Liver (tissue), 9 donors: ENCODE measurements around the gene PRSS38. TPM values are rescaled to one million over a fixed set of nuclear protein-coding genes. Genes with fewer than 3 reads are reported as not detected.

ENCODE experiments used
- DNase-seq: peaks from one replicate; pipeline ENCODE4 v3.0.0-alpha.2; 2017; ENCODE audit warnings: low spot score
- H3K27ac ChIP-seq, 2 donors: one replicate each; pipeline ENCODE4 v1.7.0; 2013; ENCODE audit warnings: inconsistent platforms in 2 of 2, low read length in 2 of 2, control low read depth in 1 of 2, low read depth in 1 of 2, mild to moderate bottlenecking in 1 of 2
- H3K27me3 ChIP-seq, 4 donors: one replicate each; pipeline versions ENCODE4 v1.6.1 to v1.7.0; 2013; ENCODE audit warnings: low read length in 3 of 4, inconsistent platforms in 1 of 4, mild to moderate bottlenecking in 1 of 4, moderate library complexity in 1 of 4; ENCODE audit not compliant: control insufficient read depth in 4 of 4, insufficient read depth in 4 of 4
- H3K36me3 ChIP-seq, 4 donors: one replicate each; pipeline versions ENCODE4 v1.6.1 to v1.7.0; 2013; ENCODE audit warnings: low read length in 3 of 4, mild to moderate bottlenecking in 3 of 4, low read depth in 1 of 4, moderate library complexity in 1 of 4; ENCODE audit not compliant: control insufficient read depth in 4 of 4, insufficient read depth in 3 of 4
- H3K4me1 ChIP-seq, 4 donors: one replicate each; pipeline versions ENCODE4 v1.6.1 to v1.7.0; 2013; ENCODE audit warnings: low read length in 3 of 4, mild to moderate bottlenecking in 3 of 4, moderate library complexity in 1 of 4; ENCODE audit not compliant: control insufficient read depth in 4 of 4, insufficient read depth in 4 of 4
- H3K4me3 ChIP-seq, 3 donors: one replicate each; pipeline versions ENCODE4 v1.6.1 to v1.7.0; 2013; ENCODE audit warnings: low read length in 3 of 3, control low read depth in 1 of 3, low read depth in 1 of 3, mild to moderate bottlenecking in 1 of 3
- H3K9ac ChIP-seq, 2 donors: one replicate each; pipeline ENCODE4 v1.7.0; 2013; ENCODE audit warnings: low read length in 2 of 2, mild to moderate bottlenecking in 2 of 2, moderate library complexity in 2 of 2, control low read depth in 1 of 2, low read depth in 1 of 2
- H3K9me3 ChIP-seq, 4 donors: one replicate each; pipeline versions ENCODE4 v1.6.1 to v1.7.0; 2013; ENCODE audit warnings: low read length in 3 of 4; ENCODE audit not compliant: control insufficient read depth in 4 of 4
- CTCF ChIP-seq: fragments of 150-350 bp; IDR thresholded peaks from 2 replicates; pipeline ENCODE4 v1.5.1; 2017; ENCODE audit warnings: improper control_type of control experiment, low read depth, low read length; ENCODE audit not compliant: missing input control
- EGR1 ChIP-seq, 2 donors: IDR thresholded peaks; 2 replicates each; pipeline ENCODE4 v1.6.1; 2016 to 2018; ENCODE audit warnings: antibody characterized with exemption in 2 of 2, low read depth in 2 of 2
- FOXA1 ChIP-seq: IDR thresholded peaks from 2 replicates; pipeline ENCODE4 v1.6.1; 2016; ENCODE audit warnings: antibody characterized with exemption
- FOXA2 ChIP-seq: IDR thresholded peaks from 2 replicates; pipeline ENCODE4 v1.6.1; 2016; ENCODE audit warnings: antibody characterized with exemption
- GABPA ChIP-seq, 2 donors: IDR thresholded peaks in 1 of 2; conservative IDR thresholded peaks in 1 of 2; 2 replicates each; pipeline ENCODE4 v1.6.1; 2016; ENCODE audit warnings: antibody characterized with exemption in 2 of 2, mild to moderate bottlenecking in 1 of 2, moderate library complexity in 1 of 2
- HNF4A ChIP-seq, 2 donors: conservative IDR thresholded peaks; 2 replicates each; pipeline ENCODE4 v1.6.1; 2016; ENCODE audit warnings: antibody characterized with exemption in 2 of 2, mild to moderate bottlenecking in 2 of 2
- HNF4G ChIP-seq: IDR thresholded peaks from 2 replicates; pipeline ENCODE4 v1.6.1; 2016; ENCODE audit warnings: antibody characterized with exemption
- JUND ChIP-seq, 2 donors: IDR thresholded peaks; 2 replicates each; pipeline ENCODE4 v1.6.1; 2016; ENCODE audit warnings: antibody characterized with exemption in 2 of 2
- MAX ChIP-seq: IDR thresholded peaks from 2 replicates; pipeline ENCODE4 v1.6.1; 2016; ENCODE audit warnings: antibody characterized with exemption
- NR2F2 ChIP-seq: IDR thresholded peaks from 2 replicates; pipeline ENCODE4 v1.6.1; 2016; ENCODE audit warnings: antibody characterized with exemption
- RAD21 ChIP-seq, 2 donors: IDR thresholded peaks; 2 replicates each; pipeline ENCODE4 v1.6.1; 2016; ENCODE audit warnings: antibody characterized with exemption in 2 of 2, mild to moderate bottlenecking in 2 of 2
- REST ChIP-seq: IDR thresholded peaks from 2 replicates; pipeline ENCODE4 v1.6.1; 2016; ENCODE audit warnings: antibody characterized with exemption, mild to moderate bottlenecking
- RXRA ChIP-seq, 2 donors: IDR thresholded peaks; 2 replicates each; pipeline ENCODE4 v1.6.1; 2017 to 2018; ENCODE audit warnings: antibody characterized with exemption in 2 of 2, mild to moderate bottlenecking in 1 of 2
- SP1 ChIP-seq: IDR thresholded peaks from 2 replicates; pipeline ENCODE4 v1.6.1; 2018; ENCODE audit warnings: antibody characterized with exemption, mild to moderate bottlenecking
- TAF1 ChIP-seq: conservative IDR thresholded peaks from 2 replicates; pipeline ENCODE4 v1.6.1; 2016; ENCODE audit warnings: antibody characterized with exemption, mild to moderate bottlenecking
- YY1 ChIP-seq: IDR thresholded peaks from 2 replicates; pipeline ENCODE4 v1.6.1; 2016; ENCODE audit warnings: antibody characterized with exemption, mild to moderate bottlenecking
- ZBTB33 ChIP-seq: IDR thresholded peaks from 2 replicates; pipeline ENCODE4 v1.6.1; 2016; ENCODE audit warnings: antibody characterized with exemption
- WGBS: extraction: QIAGEN DNeasy Blood & Tissue Kit; methylation state at CpG from one replicate; pipeline ENCODE4 v1.1.7; 2013; 5-methylcytosine and 5-hydroxymethylcytosine counted together
- polyA plus RNA-seq, 2 donors: library from polyadenylated mRNA; stranded (reverse) in 1 of 2; unstranded in 1 of 2; fragments of 200-250 nt in 1 of 2; fragments of >200 nt in 1 of 2; fragmentation: Nextera tagmentation in 1 of 2; extraction: Ambion mirVana in 1 of 2; gene quantifications; one replicate each; pipeline versions ENCODE4 v1.2.1 to v1.2.3, GENCODE V29; 2013 to 2015
- total RNA-seq, 2 donors: library from RNA; depleted of rRNA; stranded (reverse); fragments of >200 nt; gene quantifications; one replicate each; pipeline ENCODE4 v1.2.3, GENCODE V29; 2014
- TF ChIP-seq, protein P1 (sequence below): IDR thresholded peaks from 2 replicates; pipeline ENCODE4 v1.6.1; 2016; ENCODE audit warnings: antibody characterized with exemption
- donor health status: healthy.
- donor health status: healthy.
- donor health status: healthy.
- donor health status: healthy.
- donor health status: healthy.

The PRSS38 gene
- total and polyA plus RNA-seq, 4 donors, result not detected

DNA sequence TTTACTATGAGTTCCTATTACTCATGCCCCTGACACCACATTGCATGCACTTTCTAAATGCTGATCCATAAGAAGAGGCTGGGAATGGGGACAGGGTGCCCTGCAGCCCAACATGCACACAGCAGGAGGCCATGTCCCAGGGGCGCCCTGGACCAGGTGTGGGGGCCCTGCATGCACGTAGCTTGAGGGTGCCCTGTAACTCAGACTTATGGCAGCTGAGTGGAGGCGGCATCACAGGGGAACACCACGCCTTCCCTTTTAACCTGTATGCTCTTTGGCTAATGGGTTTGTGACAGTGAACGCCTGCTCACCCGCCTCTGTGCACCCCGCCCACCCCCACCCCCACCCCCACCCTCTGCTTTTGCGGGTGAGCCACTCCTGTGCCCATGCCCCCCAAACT lies 44.1 kb upstream of the PRSS38 start (continued):
- TF ChIP-seq, protein P1, sequence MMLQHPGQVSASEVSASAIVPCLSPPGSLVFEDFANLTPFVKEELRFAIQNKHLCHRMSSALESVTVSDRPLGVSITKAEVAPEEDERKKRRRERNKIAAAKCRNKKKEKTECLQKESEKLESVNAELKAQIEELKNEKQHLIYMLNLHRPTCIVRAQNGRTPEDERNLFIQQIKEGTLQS, result no peak
- TF ChIP-seq HNF4G, result no peak

- peaks cover 9 to 48% (median 18%) of the 10 kb centered on the region in 4 donors for H3K36me3 ChIP-seq
- no peak overlapping the region for H3K9ac ChIP-seq
- no peaks in the 10 kb centered on the region for H3K9me3 ChIP-seq
- no peak overlapping the region for H3K4me3 ChIP-seq
- peaks cover 0 to under 1% (median 0%) of the 10 kb centered on the region in 4 donors for H3K4me1 ChIP-seq
- WGBS, result 96% methylated on average over 7 of the region's 7 CpGs
- H3K27ac ChIP-seq, result no peak overlapping the region
- no peak for DNase-seq
- TF ChIP-seq TAF1, result no peak
- no peak for TF ChIP-seq EGR1 (IDR thresholded peaks at IDR 0.05; ENCODE audit: low read depth in 2 of 2)
- no peak for TF ChIP-seq FOXA2
- TF ChIP-seq FOXA1, result no peak
- no peak for TF ChIP-seq ZBTB33
- no peak for TF ChIP-seq HNF4G
- TF ChIP-seq, protein P1, result no peak
- no peak for TF ChIP-seq SP1
- TF ChIP-seq RXRA (IDR thresholded peaks at IDR 0.05), result no peak
- no peak for TF ChIP-seq CTCF
- no peak for TF ChIP-seq NR2F2
- TF ChIP-seq HNF4A (conservative IDR thresholded peaks at IDR 0.05), result no peak
- TF ChIP-seq YY1, result no peak
- TF ChIP-seq MAX, result no peak
- no peak for TF ChIP-seq GABPA (IDR thresholded peaks at IDR 0.05 in 1 of 2, conservative IDR thresholded peaks at IDR 0.05 in 1 of 2)
- no peak for TF ChIP-seq REST
- no peak for TF ChIP-seq RAD21 (IDR thresholded peaks at IDR 0.05)
- TF ChIP-seq JUND (IDR thresholded peaks at IDR 0.05), result no peak
- no peaks in the 10 kb centered on the region for H3K27me3 ChIP-seq
Measured at GRCh38 chr1:227771771-227772170, 43.7 kb upstream of the PRSS38 start.
